ENCODE data around the gene DCAF6.

- TF ChIP-seq POLR2AphosphoS5 (IDR thresholded peaks at IDR 0.05; ENCODE audit: borderline replicate concordance, low read depth, low read length) (no peak), EZH2 (IDR thresholded peaks at IDR 0.05) (no peak)
Observed at GRCh38 chr1:168007691-168008090, 71.2 kb downstream of the DCAF6 start.

Data from SK-N-MC (cell line).